HL-60 (cell line): ENCODE measurements around the gene VEGFB.

Experiments used
- DNase-seq, 2 experiments: peaks; one replicate each; pipeline ENCODE4 v3.0.0-alpha.2; 2010 to 2020; ENCODE audit warnings: low read depth in 1 of 2, low spot score in 1 of 2
- H3K27ac ChIP-seq: fragments of 250-450 bp; sonication (Bioruptor Pico); replicated peaks from 2 replicates; pipeline ENCODE4 v1.5.1; 2020; ENCODE audit warnings: mild to moderate bottlenecking, moderate library complexity
- H3K27me3 ChIP-seq: fragments of 250-450 bp; sonication (Bioruptor Pico); 2 replicates; pipeline ENCODE4 v1.5.1; 2021; ENCODE audit warnings: mild to moderate bottlenecking, moderate library complexity; ENCODE audit not compliant: insufficient read depth, poor library complexity, severe bottlenecking
- H3K4me3 ChIP-seq: replicated peaks from 2 replicates; pipeline ENCODE4 v1.5.1; 2011; ENCODE audit warnings: mild to moderate bottlenecking, control low read depth, low read length; ENCODE audit not compliant: insufficient read depth
- CTCF ChIP-seq: IDR thresholded peaks from one replicate; pipeline ENCODE4 v1.5.1; 2011; ENCODE audit warnings: low read length, control low read depth, inconsistent platforms; ENCODE audit not compliant: insufficient read depth
- GABPA ChIP-seq: IDR thresholded peaks from 2 replicates; pipeline ENCODE4 v1.6.1; 2012; ENCODE audit warnings: low read depth
- POLR2AphosphoS5 ChIP-seq: IDR thresholded peaks from 2 replicates; pipeline ENCODE4 v1.6.1; 2012; ENCODE audit warnings: low read depth
- REST ChIP-seq: IDR thresholded peaks from 2 replicates; pipeline ENCODE4 v1.6.1; 2012; ENCODE audit warnings: low read depth; ENCODE audit not compliant: insufficient replicate concordance
- SPI1 ChIP-seq: IDR thresholded peaks from 2 replicates; pipeline ENCODE4 v1.6.1; 2012; ENCODE audit warnings: low read depth, mild to moderate bottlenecking, borderline replicate concordance

VEGFB gene

GRCh38 chr11:64241491-64242374 lies 7.3 kb downstream of the VEGFB start:
- TF ChIP-seq CTCF: no peak
- TF ChIP-seq GABPA: 0 out of 2 replicates have a peak, but pooled peaks have one; percentile 19
- peak overlapping the region; percentile 97 for H3K27ac ChIP-seq

GRCh38 chr11:64243236-64243854 lies 9.0 kb downstream of the VEGFB start:
- no peak overlapping the region for H3K4me3 ChIP-seq
- H3K27ac ChIP-seq: no peak overlapping the region

More at GRCh38 chr11:64241491-64242374, 7.3 kb downstream of the VEGFB start:
- Histone ChIP-seq H3K4me3 (peak overlapping the region; percentile 80), H3K27me3 (no peaks in the 10 kb centered on the region)
- peak in 1 of 2 experiments; percentile 39 for DNase-seq

GRCh38 chr11:64244107-64244506 lies 9.7 kb downstream of the VEGFB start:
- no peak for DNase-seq
- TF ChIP-seq GABPA (no peak), POLR2AphosphoS5 (no peak; the same call in 1 of the 2 replicates), CTCF (no peak), SPI1 (no peak), REST (no peak)
- no peak overlapping the region for H3K27ac ChIP-seq
- H3K4me3 ChIP-seq: no peak overlapping the region
- H3K27me3 ChIP-seq: no peaks in the 10 kb centered on the region

More at GRCh38 chr11:64243236-64243854, 9.0 kb downstream of the VEGFB start:
- no peak for TF ChIP-seq REST
- peak; percentile 61; the same call in 1 of the 2 replicates for TF ChIP-seq POLR2AphosphoS5
- TF ChIP-seq SPI1: no peak
- TF ChIP-seq CTCF: no peak
- no peak for TF ChIP-seq GABPA
- H3K27me3 ChIP-seq: no peaks in the 10 kb centered on the region
- DNase-seq: no peak
